T-helper 2 cell treated with Interferon-gamma antibody and Interleukin-4, amounts not matched to agents 100 ng/mL and 5 ng/mL, for 36 hours (primary cell): ENCODE results near the gene RND1. TPM values are rescaled to one million over a fixed set of nuclear protein-coding genes. Genes with fewer than 3 reads are reported as not detected.
"Not testable (repeated sequence)": the region's sequence is repeated elsewhere in the genome, so short reads cannot be mapped to it uniquely, and the experiment has no call there.

Source experiments
- intact Hi-C: fragments of 100-400 bp; cut with micrococcal nuclease; formaldehyde crosslinking; loops from one replicate; pipeline ENCODE4 v1.15.1; 2023
- total RNA-seq: library from RNA; stranded (reverse); gene quantifications from 2 replicates; pipeline ENCODE4 v1.2.3, GENCODE V29; 2022

RND1 gene
- total RNA-seq, 1 donor from 2014 or later = 1.6 TPM

DNA sequence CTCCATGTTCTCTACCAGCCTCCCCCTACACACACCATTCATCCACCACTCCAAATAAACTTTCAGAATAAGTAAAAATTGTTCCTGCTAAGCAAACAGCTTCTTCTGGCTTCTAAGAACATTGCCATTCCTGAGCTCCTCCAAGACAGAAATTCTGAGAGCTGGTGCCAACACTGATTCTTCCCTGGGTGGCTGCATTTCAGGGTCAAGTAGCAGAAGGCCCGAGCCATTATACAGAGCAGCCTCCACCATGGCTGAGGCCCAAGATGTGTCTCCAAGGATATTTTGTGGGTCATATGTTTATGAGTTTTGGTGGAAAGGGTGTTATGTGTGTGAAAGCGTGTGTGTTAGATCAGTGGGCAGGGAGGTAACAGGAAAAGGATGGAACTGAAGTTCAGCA, 3.5 kb upstream of the RND1 start:
- intact Hi-C loops = no loop called here

DNA sequence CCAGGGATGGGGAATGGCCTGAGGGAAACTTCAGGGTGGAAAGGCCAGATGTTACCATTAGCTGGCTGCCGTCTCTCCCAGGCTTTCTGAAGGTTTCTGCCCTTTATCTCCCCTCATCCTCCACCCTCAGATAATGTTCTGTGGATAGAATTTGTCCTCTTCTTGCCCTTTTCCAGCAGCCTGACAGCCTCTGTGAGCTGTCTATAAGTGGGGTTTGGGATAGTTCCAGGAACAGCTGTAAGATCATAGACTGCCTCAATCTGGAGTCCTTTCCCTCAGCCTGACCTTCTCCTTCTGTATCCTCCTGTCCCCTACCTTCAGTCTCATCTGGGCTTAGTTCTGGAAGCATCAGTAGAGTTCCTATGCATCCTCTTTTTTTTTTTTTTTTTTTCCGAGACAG, 2.8 kb upstream of the RND1 start:
- intact Hi-C loops = no loop called here

- intact Hi-C loops = no loop called here
Measured at GRCh38 chr12:48866052-48866711, 512 bp upstream of the RND1 start.

GRCh38 chr12:48863291-48863690, 2.4 kb downstream of the RND1 start:
- intact Hi-C loops = no loop called here

DNA sequence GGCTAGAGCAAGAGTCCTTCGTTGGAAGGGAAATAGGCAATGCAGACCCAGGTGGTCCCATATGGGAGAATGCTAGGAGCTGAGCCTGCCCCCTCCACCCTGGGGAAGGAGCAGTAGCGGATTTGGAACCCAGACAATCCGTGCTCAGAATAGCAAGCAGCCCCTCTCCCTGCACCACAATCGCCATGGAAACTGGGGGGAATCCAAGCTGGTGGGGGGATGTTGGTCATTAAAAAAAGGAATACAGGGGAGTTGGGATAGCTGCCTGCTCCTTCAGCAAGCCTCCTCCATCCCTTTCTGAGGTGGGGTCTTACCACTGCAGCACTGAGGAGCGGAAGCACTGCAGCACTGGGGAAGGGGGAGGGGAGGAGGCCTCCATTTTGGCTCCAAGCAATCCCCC, 2.9 kb downstream of the RND1 start:
- intact Hi-C loops = no loop called here

DNA sequence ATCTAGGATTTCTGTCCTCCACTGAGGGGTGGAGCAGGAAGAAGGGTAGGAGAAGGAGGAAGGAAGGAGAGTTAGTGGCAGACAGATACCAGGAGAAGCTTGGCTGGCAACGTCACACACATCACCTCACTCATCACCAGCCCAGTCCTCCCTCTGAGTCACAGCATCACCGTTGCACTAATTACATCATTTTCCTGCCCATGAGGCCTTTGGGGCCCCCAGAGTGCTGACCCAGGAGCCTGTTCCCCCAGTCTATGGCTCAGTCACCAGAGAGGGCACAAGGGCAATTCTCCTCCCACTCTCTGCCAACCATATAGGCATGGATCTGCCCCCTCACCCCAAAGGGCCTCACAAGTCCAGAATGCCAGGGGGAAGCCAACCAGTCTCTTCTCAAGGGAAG, 4.6 kb downstream of the RND1 start:
- intact Hi-C loops = no loop called here

DNA sequence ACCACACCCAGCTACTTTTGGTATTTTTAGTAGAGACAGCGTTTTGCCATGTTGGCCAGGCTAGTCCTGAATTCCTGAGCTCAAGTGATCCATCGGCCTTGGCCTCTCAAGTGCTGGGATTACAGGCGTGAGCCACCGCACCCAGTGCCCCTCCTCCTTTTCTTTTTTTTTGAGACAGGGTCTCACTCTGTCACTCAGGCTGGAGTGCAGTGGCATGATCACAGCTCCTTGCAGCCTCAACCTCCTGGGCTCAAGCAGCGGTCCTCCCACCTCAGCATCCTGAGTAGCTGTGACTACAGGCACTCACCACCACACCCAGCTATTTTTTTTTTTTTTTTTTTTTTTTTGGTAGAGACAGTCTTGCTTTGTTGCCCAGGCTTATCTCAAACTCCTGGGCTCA, 5.4 kb downstream of the RND1 start:
- intact Hi-C loops = not testable (repeated sequence)

- intact Hi-C loops = no loop called here
Measured at GRCh38 chr12:48859607-48860006, 6.1 kb downstream of the RND1 start.

DNA sequence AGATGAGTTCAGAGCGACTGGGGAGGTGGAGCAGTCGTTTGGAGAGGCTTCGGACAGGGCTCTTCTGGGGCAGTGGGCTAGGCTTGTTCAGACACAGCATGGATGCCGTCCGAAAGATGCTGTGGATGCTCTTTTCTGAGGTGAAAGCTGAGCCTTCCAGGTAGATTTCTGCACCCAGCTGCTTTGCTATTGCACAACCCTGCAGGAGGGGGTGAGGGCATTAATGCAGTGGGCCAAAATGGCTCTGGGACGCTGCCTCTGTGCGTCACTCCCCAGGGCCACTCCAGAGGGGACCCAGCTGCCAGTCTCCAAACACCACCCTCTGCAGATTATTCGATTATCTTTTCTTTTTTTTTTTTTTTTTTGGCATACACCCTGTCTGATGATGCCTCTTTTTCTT, 7.6 kb downstream of the RND1 start:
- intact Hi-C loops = no loop called here

GRCh38 chr12:48857278-48857994, 8.2 kb downstream of the RND1 start:
- intact Hi-C loops = no loop called here

DNA sequence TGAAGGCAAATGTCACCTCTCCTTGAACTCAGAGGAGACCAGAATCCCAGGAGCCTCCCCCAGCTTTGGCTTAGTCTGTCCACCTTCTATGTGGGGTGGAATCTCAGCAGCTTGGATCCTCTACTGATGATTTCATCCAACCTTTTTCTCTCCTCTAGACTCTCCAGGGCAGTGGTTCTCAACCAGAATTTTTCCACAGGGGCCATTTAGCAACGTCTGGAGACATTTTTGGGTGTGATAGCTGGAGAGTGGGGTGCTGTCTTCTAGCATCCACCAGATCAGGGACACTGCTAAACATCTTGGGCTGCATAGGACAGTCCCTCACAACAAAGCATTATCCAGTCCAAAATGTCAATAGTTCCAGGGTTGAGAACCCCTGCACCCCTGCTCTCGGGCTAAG, 9.3 kb downstream of the RND1 start:
- intact Hi-C loops = no loop called here

DNA sequence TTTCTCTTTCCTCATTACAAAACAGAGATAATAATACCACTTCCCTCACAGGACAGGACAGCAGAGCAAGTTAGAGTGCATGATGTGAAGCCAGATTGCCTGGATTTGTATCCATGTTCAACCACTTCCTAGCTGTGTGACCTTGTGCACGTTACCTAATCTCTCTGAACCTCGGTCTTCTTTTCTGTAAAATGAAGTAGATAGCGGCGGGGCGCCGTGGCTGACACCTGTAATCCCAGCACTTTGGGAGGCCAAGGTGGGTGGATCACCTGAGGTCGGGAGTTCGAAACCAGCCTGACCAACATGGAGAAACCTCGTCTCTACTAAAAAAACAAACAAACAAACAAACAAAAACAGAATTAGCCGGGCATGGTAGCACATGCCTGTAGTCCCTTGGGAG, 10.7 kb downstream of the RND1 start:
- intact Hi-C loops = loop anchor here (5.0 kb wide), 2 partner anchors 122 to 202 kb away; partner anchors contain the start of gene WNT1

- intact Hi-C loops = loop anchor here (5.0 kb wide), 2 partner anchors 123 to 203 kb away; partner anchors contain the start of gene WNT1
Measured at GRCh38 chr12:48854488-48854887, 11.2 kb downstream of the RND1 start.

- intact Hi-C loops = loop anchor here (1.0 to 5.0 kb wide), 11 partner anchors 12 to 381 kb away; partner anchors contain the start of genes CACNB3, CCNT1, KANSL2 and PRKAG1
Measured at GRCh38 chr12:48852734-48853688, 12.7 kb downstream of the RND1 start.

- intact Hi-C loops = loop anchor here (1.0 to 5.0 kb wide), 7 partner anchors 34 to 382 kb away; partner anchors contain the start of genes CACNB3, CCNT1, KANSL2 and PRKAG1
Measured at GRCh38 chr12:48851883-48852733, 13.6 kb downstream of the RND1 start, which contains the start of gene DDX23. DDX23 (minus strand) TSS chr12:48852163; CDS start chr12:48845782, 6,381 bp downstream.

DNA sequence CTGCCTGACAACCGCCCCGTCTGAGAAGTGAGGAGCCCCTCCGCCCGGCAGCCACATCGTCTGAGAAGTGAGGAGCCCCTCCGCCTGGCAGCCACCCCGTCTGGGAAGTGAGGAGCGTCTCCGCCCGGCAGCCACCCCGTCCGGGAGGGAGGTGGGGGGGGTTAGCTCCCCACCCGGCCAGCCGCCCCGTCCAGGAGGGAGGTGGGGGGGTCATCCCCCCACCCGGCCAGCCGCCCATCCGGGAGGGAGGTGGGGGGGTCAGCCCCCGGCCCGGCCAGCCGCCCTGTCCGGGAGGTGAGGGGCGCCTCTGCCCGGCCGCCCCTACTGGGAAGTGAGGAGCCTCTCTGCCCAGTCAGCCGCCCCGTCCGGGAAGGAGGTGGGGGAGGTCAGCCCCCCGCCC, 23.6 kb downstream of the RND1 start:
- intact Hi-C loops = not testable (repeated sequence)

DNA sequence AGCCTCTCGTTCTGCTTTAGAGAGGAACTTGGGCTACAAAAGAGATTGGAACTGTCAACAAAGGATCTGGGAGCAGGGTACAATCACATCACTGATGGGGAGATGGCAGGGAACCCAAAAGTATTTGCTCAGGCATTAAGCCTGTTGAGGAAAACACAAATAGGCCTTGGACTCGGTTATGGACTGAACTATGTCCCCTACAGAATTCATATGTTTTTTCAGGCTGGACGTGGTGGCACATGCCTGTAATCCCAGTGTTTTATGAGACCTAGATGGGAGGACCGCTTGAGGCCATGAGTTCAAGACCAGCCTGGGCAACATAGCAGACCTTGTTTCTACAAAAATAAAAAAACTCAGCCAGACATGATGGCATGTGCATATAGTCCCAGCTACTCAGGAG, 27.6 kb downstream of the RND1 start:
- intact Hi-C loops = no loop called here

GRCh38 chr12:48832321-48833060, 33.2 kb downstream of the RND1 start:
- intact Hi-C loops = no loop called here

GRCh38 chr12:48831257-48831656, 34.4 kb downstream of the RND1 start:
- intact Hi-C loops = no loop called here
